Measurements from ENCODE around the gene CFAP44.
"Not testable (repeated sequence)": the region's sequence is repeated elsewhere in the genome, so short reads cannot be mapped to it uniquely, and the experiment has no call there.

CFAP44 gene

GRCh38 chr3:113441051-113441770 is at the start of gene CFAP44:
TSS of gene CFAP44 (minus strand) at chr3:113441493. CDS start at chr3:113433664, 7,829 bp downstream.
- H3K27me3 ChIP-seq (ENCODE audit: low read depth): no peaks in the 10 kb centered on the region
- DNase-seq (ENCODE audit: low spot score in 2 of 2): no peak
- no peaks in the 10 kb centered on the region for H3K9me3 ChIP-seq
- H3K4me3 ChIP-seq: no peak within 1 kb of the TSS
- H3K4me1 ChIP-seq: no peaks in the 10 kb centered on the region
- in situ Hi-C loops (cut with MboI; ENCODE audit: low sequenced_read_pairs): no loop called here
- H3K36me3 ChIP-seq (replicated peaks): peaks cover 5% of the 10 kb centered on the region

GRCh38 chr3:113485161-113485609 is 43.9 kb upstream of the CFAP44 start:
- H3K4me1 ChIP-seq: no peaks in the 10 kb centered on the region
- in situ Hi-C loops (cut with MboI; ENCODE audit: low sequenced_read_pairs): no loop called here
- H3K9me3 ChIP-seq: no peaks in the 10 kb centered on the region
- no peaks in the 10 kb centered on the region for H3K27me3 ChIP-seq (ENCODE audit: low read depth)
- H3K36me3 ChIP-seq (replicated peaks): no peaks in the 10 kb centered on the region
- no peak for DNase-seq (ENCODE audit: low spot score in 2 of 2)
- H3K4me3 ChIP-seq: no peak overlapping the region

GRCh38 chr3:113468539-113468938 is 27.2 kb upstream of the CFAP44 start:
- H3K36me3 ChIP-seq (replicated peaks): peaks cover 16% of the 10 kb centered on the region
- in situ Hi-C loops (cut with MboI; ENCODE audit: low sequenced_read_pairs): no loop called here
- no peak overlapping the region for H3K4me3 ChIP-seq
- no peak for DNase-seq (ENCODE audit: low spot score in 2 of 2)
- peaks cover 2% of the 10 kb centered on the region; the same call in 1 of the 2 replicates for H3K4me1 ChIP-seq
- H3K27me3 ChIP-seq (ENCODE audit: low read depth): no peaks in the 10 kb centered on the region
- no peaks in the 10 kb centered on the region for H3K9me3 ChIP-seq

- Histone ChIP-seq H3K4me3 (no peak overlapping the region), H3K4me1 (no peaks in the 10 kb centered on the region; the same call in 1 of the 2 replicates), H3K36me3 (replicated peaks) (peaks cover 12% of the 10 kb centered on the region), H3K27me3 (ENCODE audit: low read depth) (no peaks in the 10 kb centered on the region), H3K9me3 (no peaks in the 10 kb centered on the region)
- in situ Hi-C loops (cut with MboI; ENCODE audit: low sequenced_read_pairs): no loop called here
- no peak for DNase-seq (ENCODE audit: low spot score in 2 of 2)
Observed at GRCh38 chr3:113461488-113461887, 20.2 kb upstream of the CFAP44 start.

GRCh38 chr3:113458554-113458953 is 17.3 kb upstream of the CFAP44 start:
- in situ Hi-C loops (cut with MboI; ENCODE audit: low sequenced_read_pairs): not testable (repeated sequence)

GRCh38 chr3:113455446-113455845 is 14.2 kb upstream of the CFAP44 start:
- Histone ChIP-seq H3K9me3 (no peaks in the 10 kb centered on the region), H3K36me3 (replicated peaks) (peaks cover 11% of the 10 kb centered on the region), H3K27me3 (ENCODE audit: low read depth) (no peaks in the 10 kb centered on the region), H3K4me3 (no peak overlapping the region), H3K4me1 (no peaks in the 10 kb centered on the region)
- DNase-seq (ENCODE audit: low spot score in 2 of 2): no peak
- in situ Hi-C loops (cut with MboI; ENCODE audit: low sequenced_read_pairs): no loop called here

More at GRCh38 chr3:113458554-113458953, 17.3 kb upstream of the CFAP44 start:
- not testable (repeated sequence) for H3K27me3 ChIP-seq (ENCODE audit: low read depth); H3K36me3 ChIP-seq (replicated peaks); H3K4me1 ChIP-seq; H3K9me3 ChIP-seq; DNase-seq (ENCODE audit: low spot score in 2 of 2); H3K4me3 ChIP-seq

GRCh38 chr3:113454630-113455029 is 13.3 kb upstream of the CFAP44 start:
- no peaks in the 10 kb centered on the region for H3K27me3 ChIP-seq (ENCODE audit: low read depth)
- no peak overlapping the region for H3K4me3 ChIP-seq
- in situ Hi-C loops (cut with MboI; ENCODE audit: low sequenced_read_pairs): no loop called here
- H3K9me3 ChIP-seq: no peaks in the 10 kb centered on the region
- H3K4me1 ChIP-seq: no peaks in the 10 kb centered on the region
- H3K36me3 ChIP-seq (replicated peaks): peaks cover 8% of the 10 kb centered on the region; the same call in 1 of the 2 replicates
- no peak for DNase-seq (ENCODE audit: low spot score in 2 of 2)

- H3K4me1 ChIP-seq: no peaks in the 10 kb centered on the region
- H3K27me3 ChIP-seq (ENCODE audit: low read depth): no peaks in the 10 kb centered on the region
- in situ Hi-C loops (cut with MboI; ENCODE audit: low sequenced_read_pairs): no loop called here
- peaks cover 8% of the 10 kb centered on the region for H3K36me3 ChIP-seq (replicated peaks)
- no peak for DNase-seq (ENCODE audit: low spot score in 2 of 2)
- H3K4me3 ChIP-seq: no peak overlapping the region
- H3K9me3 ChIP-seq: no peaks in the 10 kb centered on the region
Observed at GRCh38 chr3:113454057-113454456, 12.8 kb upstream of the CFAP44 start.

- Histone ChIP-seq H3K4me1 (no peaks in the 10 kb centered on the region), H3K4me3 (no peak overlapping the region), H3K36me3 (replicated peaks) (peaks cover 12% of the 10 kb centered on the region), H3K27me3 (ENCODE audit: low read depth) (no peaks in the 10 kb centered on the region), H3K9me3 (no peaks in the 10 kb centered on the region)
- no peak for DNase-seq (ENCODE audit: low spot score in 2 of 2)
- in situ Hi-C loops (cut with MboI; ENCODE audit: low sequenced_read_pairs): no loop called here
Observed at GRCh38 chr3:113450911-113451310, 9.6 kb upstream of the CFAP44 start.

- Histone ChIP-seq H3K36me3 (replicated peaks) (no peaks in the 10 kb centered on the region), H3K4me1 (no peaks in the 10 kb centered on the region), H3K9me3 (no peaks in the 10 kb centered on the region), H3K4me3 (no peak overlapping the region), H3K27me3 (ENCODE audit: low read depth) (no peaks in the 10 kb centered on the region)
- in situ Hi-C loops (cut with MboI; ENCODE audit: low sequenced_read_pairs): no loop called here
- DNase-seq (ENCODE audit: low spot score in 2 of 2): no peak
Observed at GRCh38 chr3:113439606-113440005, 1.7 kb downstream of the CFAP44 start.

- Histone ChIP-seq H3K4me3 (no peak overlapping the region), H3K27me3 (ENCODE audit: low read depth) (no peaks in the 10 kb centered on the region), H3K4me1 (no peaks in the 10 kb centered on the region), H3K36me3 (replicated peaks) (no peaks in the 10 kb centered on the region), H3K9me3 (no peaks in the 10 kb centered on the region)
- in situ Hi-C loops (cut with MboI; ENCODE audit: low sequenced_read_pairs): no loop called here
- DNase-seq (ENCODE audit: low spot score in 2 of 2): no peak
Observed at GRCh38 chr3:113438224-113438623, 3.1 kb downstream of the CFAP44 start.

GRCh38 chr3:113437411-113437810 is 3.9 kb downstream of the CFAP44 start:
- Histone ChIP-seq H3K4me1 (no peaks in the 10 kb centered on the region), H3K9me3 (no peaks in the 10 kb centered on the region), H3K4me3 (no peak overlapping the region), H3K27me3 (ENCODE audit: low read depth) (no peaks in the 10 kb centered on the region), H3K36me3 (replicated peaks) (no peaks in the 10 kb centered on the region)
- DNase-seq (ENCODE audit: low spot score in 2 of 2): no peak
- in situ Hi-C loops (cut with MboI; ENCODE audit: low sequenced_read_pairs): no loop called here

- in situ Hi-C loops (cut with MboI; ENCODE audit: low sequenced_read_pairs): no loop called here
- Histone ChIP-seq H3K4me3 (no peak overlapping the region), H3K4me1 (no peaks in the 10 kb centered on the region), H3K9me3 (no peaks in the 10 kb centered on the region), H3K36me3 (replicated peaks) (no peaks in the 10 kb centered on the region), H3K27me3 (ENCODE audit: low read depth) (no peaks in the 10 kb centered on the region)
- DNase-seq (ENCODE audit: low spot score in 2 of 2): no peak
Observed at GRCh38 chr3:113436809-113437208, 4.5 kb downstream of the CFAP44 start.

GRCh38 chr3:113431811-113432210 is 9.5 kb downstream of the CFAP44 start:
- no peak overlapping the region for H3K4me3 ChIP-seq
- H3K27me3 ChIP-seq (ENCODE audit: low read depth): no peaks in the 10 kb centered on the region
- no peaks in the 10 kb centered on the region for H3K9me3 ChIP-seq
- H3K4me1 ChIP-seq: no peaks in the 10 kb centered on the region
- H3K36me3 ChIP-seq (replicated peaks): no peaks in the 10 kb centered on the region
- DNase-seq (ENCODE audit: low spot score in 2 of 2): no peak
- in situ Hi-C loops (cut with MboI; ENCODE audit: low sequenced_read_pairs): no loop called here

- Histone ChIP-seq H3K36me3 (replicated peaks) (peaks cover 10% of the 10 kb centered on the region; the same call in 1 of the 2 replicates), H3K4me3 (no peak overlapping the region), H3K9me3 (no peaks in the 10 kb centered on the region), H3K4me1 (no peaks in the 10 kb centered on the region), H3K27me3 (ENCODE audit: low read depth) (no peaks in the 10 kb centered on the region)
- no peak for DNase-seq (ENCODE audit: low spot score in 2 of 2)
- in situ Hi-C loops (cut with MboI; ENCODE audit: low sequenced_read_pairs): no loop called here
Observed at GRCh38 chr3:113428581-113428980, 12.7 kb downstream of the CFAP44 start.
